OCI-LY7 (cell line): ENCODE results near the gene LUZP1. TPM values are rescaled to one million over a fixed set of nuclear protein-coding genes. Genes with fewer than 3 reads are reported as not detected.

Experiments
- BruUV-seq: library from RNA; stranded (reverse); fragments of 400-500 nt; replicated peaks from 2 replicates; lab custom pipeline; 2021; lab: Mats Ljungman, UMichigan
- CTCF ChIA-PET: fragments of 300-600 bp; sonication (Branson Sonifier 250); formaldehyde crosslinking; loops from one replicate; lab custom pipeline; 2022; ENCODE audit warnings: antibody characterized with exemption; ENCODE audit not compliant: unreplicated experiment; lab: Charles Lee
- POLR2A ChIA-PET: fragments of 300-600 bp; sonication (Branson Sonifier 250); formaldehyde crosslinking; loops from one replicate; lab custom pipeline; 2022; ENCODE audit warnings: antibody characterized with exemption; lab: Charles Lee
- DNase-seq: peaks from one replicate; pipeline ENCODE4 v3.0.0-alpha.2; 2015; ENCODE audit warnings: low spot score
- H2AFZ ChIP-seq: fragments of 200-600 bp; sonication (generic), shearing (Covaris generic); 2 replicates; pipeline ENCODE4 v1.6.1; 2014; ENCODE audit warnings: mild to moderate bottlenecking, antibody characterized with exemption, low read length, moderate library complexity
- H3K27ac ChIP-seq: fragments of 200-600 bp; sonication (generic); 2 replicates; pipeline ENCODE4 v1.5.1; 2014; ENCODE audit warnings: mixed run types, low read depth, mild to moderate bottlenecking, moderate library complexity, low read length, inconsistent platforms; ENCODE audit not compliant: poor library complexity, severe bottlenecking
- H3K36me3 ChIP-seq: fragments of 200-600 bp; sonication (generic); 2 replicates; pipeline ENCODE4 v1.6.1; 2014; ENCODE audit warnings: mild to moderate bottlenecking, antibody characterized with exemption, low read length, moderate library complexity, mixed read lengths; ENCODE audit not compliant: insufficient read depth
- H3K4me1 ChIP-seq: fragments of 200-600 bp; sonication (generic); 2 replicates; pipeline ENCODE4 v1.5.1; 2014; ENCODE audit warnings: mild to moderate bottlenecking, low read length; ENCODE audit not compliant: insufficient read depth, poor library complexity, severe bottlenecking
- H3K4me2 ChIP-seq: fragments of 200-600 bp; sonication (generic); 2 replicates; pipeline ENCODE4 v1.6.1; 2014; ENCODE audit warnings: mild to moderate bottlenecking, low read length
- H3K4me3 ChIP-seq: fragments of 200-600 bp; sonication (generic); 2 replicates; pipeline ENCODE4 v1.5.1; 2014; ENCODE audit warnings: mild to moderate bottlenecking, low read depth, low read length; ENCODE audit not compliant: poor library complexity, severe bottlenecking
- H3K79me2 ChIP-seq: fragments of 200-600 bp; sonication (generic); 2 replicates; pipeline ENCODE4 v1.6.1; 2016; ENCODE audit warnings: low read depth, mild to moderate bottlenecking, low read length, moderate library complexity, mixed read lengths; ENCODE audit not compliant: insufficient read depth
- H3K9me2 ChIP-seq: fragments of 200-600 bp; sonication (generic); 2 replicates; pipeline ENCODE4 v1.6.1; 2016; ENCODE audit warnings: mild to moderate bottlenecking, low read length, mixed read lengths; ENCODE audit not compliant: insufficient read depth
- H3K9me3 ChIP-seq: fragments of 200-600 bp; sonication (generic); 2 replicates; pipeline ENCODE4 v1.6.1; 2014; ENCODE audit warnings: mild to moderate bottlenecking, mixed run types, low read length, mixed read lengths
- H4K20me1 ChIP-seq: fragments of 200-600 bp; sonication (generic); 2 replicates; pipeline ENCODE4 v1.6.1; 2014; ENCODE audit warnings: mild to moderate bottlenecking, antibody characterized with exemption, low read length, moderate library complexity, mixed read lengths; ENCODE audit not compliant: insufficient read depth
- CTCF ChIP-seq: fragments of 200-600 bp; sonication (generic); conservative IDR thresholded peaks from 2 replicates; pipeline ENCODE4 v1.5.1; 2014; ENCODE audit warnings: mild to moderate bottlenecking, antibody characterized with exemption, low read length, moderate library complexity, mixed read lengths
- EZH2phosphoT487 ChIP-seq: fragments of 200-600 bp; sonication (generic); IDR thresholded peaks from 2 replicates; pipeline ENCODE4 v1.6.1; 2018; ENCODE audit warnings: low read depth, borderline replicate concordance, mild to moderate bottlenecking, mixed run types, antibody characterized with exemption, low read length, moderate library complexity, mixed read lengths
- intact Hi-C: fragments of 100-400 bp; cut with micrococcal nuclease; formaldehyde crosslinking; loops from one replicate; pipeline ENCODE4 v1.10.0; 2022; ENCODE audit not compliant: unreplicated experiment
- total RNA-seq, 2 experiments: library from RNA; depleted of rRNA in 1 of 2; stranded (reverse); fragments of >200 nt in 1 of 2; shearing (Covaris generic) in 1 of 2; gene quantifications; 2 replicates each; pipeline ENCODE4 v1.2.3, GENCODE V29; 2014 to 2022

The LUZP1 gene
- total RNA-seq, 2 experiments from 2014 or later = 7.6 to 13.6 TPM

GRCh38 chr1:23202263-23202749, 33.6 kb upstream of the LUZP1 start:
- H3K9me2 ChIP-seq = no peaks in the 10 kb centered on the region
- H2AFZ ChIP-seq = no peak overlapping the region
- no peaks in the 10 kb centered on the region for H3K79me2 ChIP-seq
- POLR2A ChIA-PET = no interaction called here
- H4K20me1 ChIP-seq = no peaks in the 10 kb centered on the region
- no peaks in the 10 kb centered on the region for H3K4me1 ChIP-seq
- no peak overlapping the region for H3K4me3 ChIP-seq
- DNase-seq = no peak
- H3K27ac ChIP-seq = no peak overlapping the region
- intact Hi-C loops = no loop called here
- no peak for TF ChIP-seq CTCF
- H3K9me3 ChIP-seq = no peaks in the 10 kb centered on the region
- no TSS peak for BruUV-seq
- H3K36me3 ChIP-seq = no peaks in the 10 kb centered on the region
- CTCF ChIA-PET = no interaction called here
- no peak overlapping the region for H3K4me2 ChIP-seq

- Histone ChIP-seq H3K9me3 (no peaks in the 10 kb centered on the region), H3K9me2 (no peaks in the 10 kb centered on the region), H3K4me1 (no peaks in the 10 kb centered on the region), H3K27ac (no peak overlapping the region), H3K4me2 (no peak overlapping the region), H2AFZ (no peak overlapping the region), H3K4me3 (no peak overlapping the region), H4K20me1 (no peaks in the 10 kb centered on the region), H3K36me3 (no peaks in the 10 kb centered on the region), H3K79me2 (no peaks in the 10 kb centered on the region)
- no peak for DNase-seq
- intact Hi-C loops = no loop called here
- TF ChIP-seq EZH2phosphoT487 (no peak), CTCF (no peak)
- CTCF ChIA-PET = no interaction called here
- POLR2A ChIA-PET = no interaction called here
- BruUV-seq = no TSS peak
Measured at GRCh38 chr1:23200883-23201282, 32.2 kb upstream of the LUZP1 start.

DNA sequence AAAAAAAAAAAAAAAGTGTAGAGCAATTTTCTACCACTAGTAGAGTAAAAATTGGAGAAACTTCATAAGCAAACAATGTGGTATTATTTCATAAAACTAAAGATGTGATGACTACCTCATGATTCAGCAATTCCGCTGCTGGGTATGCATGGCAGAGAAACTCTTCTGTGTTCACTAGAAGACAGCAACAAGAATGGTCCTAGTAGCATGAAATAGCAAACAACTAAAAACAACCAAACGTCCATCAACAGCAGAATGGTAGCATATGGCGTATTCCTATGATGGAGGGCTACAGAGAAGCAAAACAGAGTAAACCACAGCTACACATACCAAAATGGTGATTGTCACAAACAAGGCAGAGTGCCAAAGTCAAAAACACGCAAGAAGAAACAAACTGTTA, 29.7 kb upstream of the LUZP1 start:
- no peak overlapping the region for H2AFZ ChIP-seq
- H3K4me2 ChIP-seq = no peak overlapping the region
- H4K20me1 ChIP-seq = no peaks in the 10 kb centered on the region
- no peaks in the 10 kb centered on the region for H3K4me1 ChIP-seq
- intact Hi-C loops = no loop called here
- H3K9me2 ChIP-seq = no peaks in the 10 kb centered on the region
- DNase-seq = no peak
- no peaks in the 10 kb centered on the region for H3K9me3 ChIP-seq
- ChIA-PET POLR2A (no interaction called here), CTCF (no interaction called here)
- TF ChIP-seq EZH2phosphoT487 (no peak), CTCF (no peak)
- H3K27ac ChIP-seq = no peak overlapping the region
- no peaks in the 10 kb centered on the region for H3K79me2 ChIP-seq
- no TSS peak for BruUV-seq
- H3K4me3 ChIP-seq = no peak overlapping the region
- H3K36me3 ChIP-seq = no peaks in the 10 kb centered on the region
